Measurements from ENCODE around the gene USP17L5.
"Not testable (repeated sequence)": the region's sequence is repeated elsewhere in the genome, so short reads cannot be mapped to it uniquely, and the experiment has no call there.

The USP17L5 gene, protein sequence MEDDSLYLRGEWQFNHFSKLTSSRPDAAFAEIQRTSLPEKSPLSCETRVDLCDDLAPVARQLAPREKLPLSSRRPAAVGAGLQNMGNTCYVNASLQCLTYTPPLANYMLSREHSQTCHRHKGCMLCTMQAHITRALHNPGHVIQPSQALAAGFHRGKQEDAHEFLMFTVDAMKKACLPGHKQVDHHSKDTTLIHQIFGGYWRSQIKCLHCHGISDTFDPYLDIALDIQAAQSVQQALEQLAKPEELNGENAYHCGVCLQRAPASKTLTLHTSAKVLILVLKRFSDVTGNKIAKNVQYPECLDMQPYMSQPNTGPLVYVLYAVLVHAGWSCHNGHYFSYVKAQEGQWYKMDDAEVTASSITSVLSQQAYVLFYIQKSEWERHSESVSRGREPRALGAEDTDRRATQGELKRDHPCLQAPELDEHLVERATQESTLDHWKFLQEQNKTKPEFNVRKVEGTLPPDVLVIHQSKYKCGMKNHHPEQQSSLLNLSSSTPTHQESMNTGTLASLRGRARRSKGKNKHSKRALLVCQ

DNA sequence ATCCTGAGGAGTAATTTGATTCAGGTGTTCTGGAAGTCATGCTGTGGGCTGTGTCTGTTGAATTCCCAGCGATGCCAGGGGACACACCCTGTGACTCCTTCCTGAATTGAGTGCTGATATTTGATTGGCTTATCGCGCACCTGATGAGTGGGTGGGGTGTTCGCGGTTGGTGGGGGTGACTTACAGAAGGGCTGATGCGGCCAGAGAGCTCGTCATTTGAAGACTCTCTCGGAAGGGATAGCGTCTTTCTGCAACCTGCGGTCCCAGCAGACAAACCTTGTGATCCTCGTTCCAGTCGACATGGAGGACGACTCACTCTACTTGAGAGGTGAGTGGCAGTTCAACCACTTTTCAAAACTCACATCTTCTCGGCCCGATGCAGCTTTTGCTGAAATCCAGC lies at the start of gene USP17L5:
Gene USP17L5, plus strand, starts transcription at position 301 of the 400 bp plus-strand sequence. Its CDS starts 0 bp downstream, at position 301.
- H3K9me3 ChIP-seq (ENCODE audit: control insufficient read depth, low read length); H3K9ac ChIP-seq (ENCODE audit: low read length); DNase-seq (ENCODE audit: low read depth); H3K4me3 ChIP-seq (ENCODE audit: low read length); H3K27me3 ChIP-seq (replicated peaks; ENCODE audit: control insufficient read depth, insufficient read depth, low read length); H3K36me3 ChIP-seq (ENCODE audit: control insufficient read depth, insufficient read depth, low read length, severe bottlenecking); H3K4me1 ChIP-seq (ENCODE audit: control insufficient read depth, insufficient read depth, low read length): not testable (repeated sequence)

GRCh38 chr4:9324191-9324590 lies 15.0 kb upstream of the USP17L5 start:
- H3K36me3 ChIP-seq (ENCODE audit: control insufficient read depth, insufficient read depth, low read length, severe bottlenecking); DNase-seq (ENCODE audit: low read depth); H3K9ac ChIP-seq (ENCODE audit: low read length); H3K4me1 ChIP-seq (ENCODE audit: control insufficient read depth, insufficient read depth, low read length); H3K9me3 ChIP-seq (ENCODE audit: control insufficient read depth, low read length); H3K4me3 ChIP-seq (ENCODE audit: low read length); H3K27me3 ChIP-seq (replicated peaks; ENCODE audit: control insufficient read depth, insufficient read depth, low read length): not testable (repeated sequence)

DNA sequence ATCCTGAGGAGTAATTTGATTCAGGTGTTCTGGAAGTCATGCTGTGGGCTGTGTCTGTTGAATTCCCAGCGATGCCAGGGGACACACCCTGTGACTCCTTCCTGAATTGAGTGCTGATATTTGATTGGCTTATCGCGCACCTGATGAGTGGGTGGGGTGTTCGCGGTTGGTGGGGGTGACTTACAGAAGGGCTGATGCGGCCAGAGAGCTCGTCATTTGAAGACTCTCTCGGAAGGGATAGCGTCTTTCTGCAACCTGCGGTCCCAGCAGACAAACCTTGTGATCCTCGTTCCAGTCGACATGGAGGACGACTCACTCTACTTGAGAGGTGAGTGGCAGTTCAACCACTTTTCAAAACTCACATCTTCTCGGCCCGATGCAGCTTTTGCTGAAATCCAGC lies 14.3 kb upstream of the USP17L5 start, which contains the start of gene USP17L24:
Gene USP17L24, plus strand, starts transcription at position 301 of the 400 bp plus-strand sequence. Its CDS starts 0 bp downstream, at position 301.
- H3K27me3 ChIP-seq (replicated peaks; ENCODE audit: control insufficient read depth, insufficient read depth, low read length); H3K9me3 ChIP-seq (ENCODE audit: control insufficient read depth, low read length); H3K36me3 ChIP-seq (ENCODE audit: control insufficient read depth, insufficient read depth, low read length, severe bottlenecking); H3K4me1 ChIP-seq (ENCODE audit: control insufficient read depth, insufficient read depth, low read length); DNase-seq (ENCODE audit: low read depth); H3K9ac ChIP-seq (ENCODE audit: low read length); H3K4me3 ChIP-seq (ENCODE audit: low read length): not testable (repeated sequence)

DNA sequence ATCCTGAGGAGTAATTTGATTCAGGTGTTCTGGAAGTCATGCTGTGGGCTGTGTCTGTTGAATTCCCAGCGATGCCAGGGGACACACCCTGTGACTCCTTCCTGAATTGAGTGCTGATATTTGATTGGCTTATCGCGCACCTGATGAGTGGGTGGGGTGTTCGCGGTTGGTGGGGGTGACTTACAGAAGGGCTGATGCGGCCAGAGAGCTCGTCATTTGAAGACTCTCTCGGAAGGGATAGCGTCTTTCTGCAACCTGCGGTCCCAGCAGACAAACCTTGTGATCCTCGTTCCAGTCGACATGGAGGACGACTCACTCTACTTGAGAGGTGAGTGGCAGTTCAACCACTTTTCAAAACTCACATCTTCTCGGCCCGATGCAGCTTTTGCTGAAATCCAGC lies 9.6 kb upstream of the USP17L5 start, which contains the start of gene USP17L25:
Gene USP17L25, plus strand, starts transcription at position 301 of the 400 bp plus-strand sequence. Its CDS starts 0 bp downstream, at position 301.
- not testable (repeated sequence) for H3K9ac ChIP-seq (ENCODE audit: low read length); DNase-seq (ENCODE audit: low read depth); H3K9me3 ChIP-seq (ENCODE audit: control insufficient read depth, low read length); H3K36me3 ChIP-seq (ENCODE audit: control insufficient read depth, insufficient read depth, low read length, severe bottlenecking); H3K4me3 ChIP-seq (ENCODE audit: low read length); H3K4me1 ChIP-seq (ENCODE audit: control insufficient read depth, insufficient read depth, low read length); H3K27me3 ChIP-seq (replicated peaks; ENCODE audit: control insufficient read depth, insufficient read depth, low read length)

GRCh38 chr4:9334358-9334757 lies 4.8 kb upstream of the USP17L5 start, which contains the start of gene USP17L26:
Gene USP17L26, plus strand, starts transcription at chr4:9334658. Its CDS starts 0 bp downstream, at chr4:9334658.
- not testable (repeated sequence) for DNase-seq (ENCODE audit: low read depth); H3K9ac ChIP-seq (ENCODE audit: low read length); H3K36me3 ChIP-seq (ENCODE audit: control insufficient read depth, insufficient read depth, low read length, severe bottlenecking); H3K4me3 ChIP-seq (ENCODE audit: low read length); H3K4me1 ChIP-seq (ENCODE audit: control insufficient read depth, insufficient read depth, low read length); H3K9me3 ChIP-seq (ENCODE audit: control insufficient read depth, low read length); H3K27me3 ChIP-seq (replicated peaks; ENCODE audit: control insufficient read depth, insufficient read depth, low read length)

DNA sequence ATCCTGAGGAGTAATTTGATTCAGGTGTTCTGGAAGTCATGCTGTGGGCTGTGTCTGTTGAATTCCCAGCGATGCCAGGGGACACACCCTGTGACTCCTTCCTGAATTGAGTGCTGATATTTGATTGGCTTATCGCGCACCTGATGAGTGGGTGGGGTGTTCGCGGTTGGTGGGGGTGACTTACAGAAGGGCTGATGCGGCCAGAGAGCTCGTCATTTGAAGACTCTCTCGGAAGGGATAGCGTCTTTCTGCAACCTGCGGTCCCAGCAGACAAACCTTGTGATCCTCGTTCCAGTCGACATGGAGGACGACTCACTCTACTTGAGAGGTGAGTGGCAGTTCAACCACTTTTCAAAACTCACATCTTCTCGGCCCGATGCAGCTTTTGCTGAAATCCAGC lies 4.6 kb downstream of the USP17L5 start, which contains the start of gene USP17L27:
Gene USP17L27, plus strand, starts transcription at position 301 of the 400 bp plus-strand sequence. Its CDS starts 0 bp downstream, at position 301.
- DNase-seq (ENCODE audit: low read depth); H3K36me3 ChIP-seq (ENCODE audit: control insufficient read depth, insufficient read depth, low read length, severe bottlenecking); H3K4me1 ChIP-seq (ENCODE audit: control insufficient read depth, insufficient read depth, low read length); H3K4me3 ChIP-seq (ENCODE audit: low read length); H3K9me3 ChIP-seq (ENCODE audit: control insufficient read depth, low read length); H3K9ac ChIP-seq (ENCODE audit: low read length); H3K27me3 ChIP-seq (replicated peaks; ENCODE audit: control insufficient read depth, insufficient read depth, low read length): not testable (repeated sequence)

GRCh38 chr4:9348593-9348992 lies 9.4 kb downstream of the USP17L5 start, which contains the start of gene USP17L28:
Gene USP17L28, plus strand, starts transcription at chr4:9348893. Its CDS starts 0 bp downstream, at chr4:9348893.
- not testable (repeated sequence) for H3K4me1 ChIP-seq (ENCODE audit: control insufficient read depth, insufficient read depth, low read length); DNase-seq (ENCODE audit: low read depth); H3K9me3 ChIP-seq (ENCODE audit: control insufficient read depth, low read length); H3K36me3 ChIP-seq (ENCODE audit: control insufficient read depth, insufficient read depth, low read length, severe bottlenecking); H3K9ac ChIP-seq (ENCODE audit: low read length); H3K4me3 ChIP-seq (ENCODE audit: low read length); H3K27me3 ChIP-seq (replicated peaks; ENCODE audit: control insufficient read depth, insufficient read depth, low read length)

DNA sequence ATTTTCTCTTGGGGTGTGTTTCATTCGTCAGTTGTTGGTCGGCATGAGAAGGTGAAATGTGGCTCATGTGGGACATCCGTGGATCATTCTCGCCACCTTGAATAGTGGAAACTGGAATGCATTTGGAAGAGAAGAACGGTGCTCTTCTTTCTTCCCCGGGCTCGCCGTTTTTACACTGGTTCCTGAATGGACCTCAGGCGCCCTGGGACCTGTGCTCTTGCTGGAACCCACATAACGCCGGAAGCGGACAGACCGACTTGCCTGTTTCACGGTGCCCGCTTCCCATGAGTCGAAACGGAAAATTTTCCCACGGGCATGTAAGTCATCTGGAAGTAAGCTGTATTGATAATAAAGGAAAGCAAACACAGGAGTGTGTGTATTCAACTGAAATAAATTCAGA lies 11.7 kb downstream of the USP17L5 start:
- not testable (repeated sequence) for H3K4me1 ChIP-seq (ENCODE audit: control insufficient read depth, insufficient read depth, low read length); H3K9ac ChIP-seq (ENCODE audit: low read length); H3K27me3 ChIP-seq (replicated peaks; ENCODE audit: control insufficient read depth, insufficient read depth, low read length); H3K4me3 ChIP-seq (ENCODE audit: low read length); H3K36me3 ChIP-seq (ENCODE audit: control insufficient read depth, insufficient read depth, low read length, severe bottlenecking); H3K9me3 ChIP-seq (ENCODE audit: control insufficient read depth, low read length); DNase-seq (ENCODE audit: low read depth)

GRCh38 chr4:9353338-9353737 lies 14.1 kb downstream of the USP17L5 start, which contains the start of gene USP17L29:
Gene USP17L29, plus strand, starts transcription at chr4:9353638. Its CDS starts 0 bp downstream, at chr4:9353638.
- not testable (repeated sequence) for H3K27me3 ChIP-seq (replicated peaks; ENCODE audit: control insufficient read depth, insufficient read depth, low read length); H3K9me3 ChIP-seq (ENCODE audit: control insufficient read depth, low read length); H3K9ac ChIP-seq (ENCODE audit: low read length); H3K4me3 ChIP-seq (ENCODE audit: low read length); H3K36me3 ChIP-seq (ENCODE audit: control insufficient read depth, insufficient read depth, low read length, severe bottlenecking); H3K4me1 ChIP-seq (ENCODE audit: control insufficient read depth, insufficient read depth, low read length); DNase-seq (ENCODE audit: low read depth)

DNA sequence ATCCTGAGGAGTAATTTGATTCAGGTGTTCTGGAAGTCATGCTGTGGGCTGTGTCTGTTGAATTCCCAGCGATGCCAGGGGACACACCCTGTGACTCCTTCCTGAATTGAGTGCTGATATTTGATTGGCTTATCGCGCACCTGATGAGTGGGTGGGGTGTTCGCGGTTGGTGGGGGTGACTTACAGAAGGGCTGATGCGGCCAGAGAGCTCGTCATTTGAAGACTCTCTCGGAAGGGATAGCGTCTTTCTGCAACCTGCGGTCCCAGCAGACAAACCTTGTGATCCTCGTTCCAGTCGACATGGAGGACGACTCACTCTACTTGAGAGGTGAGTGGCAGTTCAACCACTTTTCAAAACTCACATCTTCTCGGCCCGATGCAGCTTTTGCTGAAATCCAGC lies 23.6 kb downstream of the USP17L5 start, which contains the start of gene USP17L30:
Gene USP17L30, plus strand, starts transcription at position 301 of the 400 bp plus-strand sequence. Its CDS starts 0 bp downstream, at position 301.
- not testable (repeated sequence) for H3K9me3 ChIP-seq (ENCODE audit: control insufficient read depth, low read length); H3K27me3 ChIP-seq (replicated peaks; ENCODE audit: control insufficient read depth, insufficient read depth, low read length); H3K4me3 ChIP-seq (ENCODE audit: low read length); H3K9ac ChIP-seq (ENCODE audit: low read length); H3K4me1 ChIP-seq (ENCODE audit: control insufficient read depth, insufficient read depth, low read length); H3K36me3 ChIP-seq (ENCODE audit: control insufficient read depth, insufficient read depth, low read length, severe bottlenecking); DNase-seq (ENCODE audit: low read depth)

DNA sequence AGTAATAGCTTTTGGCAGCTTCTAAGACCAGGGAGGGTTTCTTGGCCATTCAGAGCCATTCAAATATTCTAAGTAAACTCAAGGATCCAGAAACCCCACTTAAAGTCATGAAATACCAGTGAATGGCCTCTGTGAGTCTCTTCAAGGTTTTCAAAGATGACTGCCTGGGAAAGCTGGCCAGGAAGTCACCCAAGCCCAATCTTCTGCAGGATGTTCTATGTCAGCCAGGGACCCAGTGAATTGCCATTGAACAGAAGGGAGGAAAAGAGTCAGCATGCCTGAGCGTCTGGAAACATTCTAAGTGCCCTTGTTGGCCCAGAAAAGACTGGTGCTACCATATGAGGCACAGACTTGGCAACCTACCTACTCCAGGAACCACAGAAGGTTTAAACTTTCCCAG lies 40.7 kb downstream of the USP17L5 start:
- H3K4me1 ChIP-seq (ENCODE audit: control insufficient read depth, insufficient read depth, low read length); H3K4me3 ChIP-seq (ENCODE audit: low read length); H3K9me3 ChIP-seq (ENCODE audit: control insufficient read depth, low read length); DNase-seq (ENCODE audit: low read depth); H3K36me3 ChIP-seq (ENCODE audit: control insufficient read depth, insufficient read depth, low read length, severe bottlenecking); H3K27me3 ChIP-seq (replicated peaks; ENCODE audit: control insufficient read depth, insufficient read depth, low read length); H3K9ac ChIP-seq (ENCODE audit: low read length): not testable (repeated sequence)

Measured in adipocyte (in vitro differentiated cells).